K562 (cell line): ENCODE results near the gene CCDC9B. TPM values are rescaled to one million over a fixed set of nuclear protein-coding genes. Genes with fewer than 3 reads are reported as not detected.

Source experiments
- ATF7 ChIP-seq: fragments of 450-650 bp; IDR thresholded peaks from 2 replicates; pipeline ENCODE4 v1.7.1; 2014; ENCODE audit warnings: mild to moderate bottlenecking, moderate library complexity
- BCL6 ChIP-seq: fragments of 250-450 bp; sonication (Bioruptor Pico); IDR thresholded peaks from 2 replicates; pipeline ENCODE4 v1.4.0; 2020
- E2F3 ChIP-seq: fragments of 250-450 bp; sonication (Bioruptor Pico); IDR thresholded peaks from 2 replicates; pipeline ENCODE4 v1.4.0; 2020; ENCODE audit warnings: mild to moderate bottlenecking
- EWSR1 ChIP-seq: fragments of 450-650 bp; IDR thresholded peaks from 2 replicates; pipeline ENCODE4 v1.6.1; 2018; ENCODE audit warnings: borderline replicate concordance, mild to moderate bottlenecking, low read depth, moderate library complexity; ENCODE audit not compliant: partially characterized antibody
- GABPB1 ChIP-seq: sonication (generic); formaldehyde crosslinking; IDR thresholded peaks from 2 replicates; pipeline ENCODE4 v1.8.0; 2022; ENCODE audit warnings: mild to moderate bottlenecking, missing genetic modification reagents
- GTF2A2 ChIP-seq: IDR thresholded peaks from 2 replicates; pipeline ENCODE4 v1.6.1; 2016; ENCODE audit warnings: mild to moderate bottlenecking, missing genetic modification characterization, missing compliant biosample characterization
- GTF2F1 ChIP-seq: IDR thresholded peaks from 2 replicates; pipeline ENCODE4 v1.6.1; 2011; ENCODE audit warnings: low read depth, low read length, improper control_type of control experiment
- IRF2 ChIP-seq: sonication (generic); formaldehyde crosslinking; IDR thresholded peaks from 2 replicates; pipeline ENCODE4 v1.8.1; 2022; ENCODE audit warnings: mild to moderate bottlenecking, missing genetic modification reagents
- MYBL2 ChIP-seq, 2 experiments: fragments of 450-650 bp in 1 of 2; sonication (generic) in 1 of 2; formaldehyde crosslinking in 1 of 2; IDR thresholded peaks; 2 replicates each; pipeline versions ENCODE4 v1.6.1 to v1.8.1; 2017 to 2022; ENCODE audit warnings: borderline replicate concordance in 1 of 2, inconsistent platforms in 1 of 2, low read depth in 1 of 2, mild to moderate bottlenecking in 1 of 2, missing genetic modification reagents in 1 of 2, moderate library complexity in 1 of 2
- POU5F1 ChIP-seq: fragments of 150-350 bp; IDR thresholded peaks from 2 replicates; pipeline ENCODE4 v1.6.1; 2014; ENCODE audit warnings: borderline replicate concordance, low read length, low read depth, mild to moderate bottlenecking; ENCODE audit not compliant: partially characterized antibody
- RBM39 ChIP-seq: fragments of 200-400 bp; formaldehyde crosslinking; optimal IDR thresholded peaks from 2 replicates; pipeline ENCODE3; 2018; ENCODE audit warnings: low read depth, low read length
- STAG1 ChIP-seq: sonication (generic); formaldehyde crosslinking; IDR thresholded peaks from 2 replicates; pipeline ENCODE4 v1.5.0; 2020; ENCODE audit warnings: missing genetic modification reagents, borderline replicate concordance
- TFAM ChIP-seq: fragments of 250-450 bp; sonication (Bioruptor Pico); conservative IDR thresholded peaks from 2 replicates; pipeline ENCODE4 v1.5.0; 2021; ENCODE audit warnings: mild to moderate bottlenecking, moderate library complexity
- ZNF316 ChIP-seq: fragments of 450-650 bp; IDR thresholded peaks from 2 replicates; pipeline ENCODE4 v1.6.1; 2016
- ZNF324 ChIP-seq: fragments of 250-450 bp; sonication (Bioruptor Pico); IDR thresholded peaks from 2 replicates; pipeline ENCODE4 v1.4.0; 2020; ENCODE audit warnings: mild to moderate bottlenecking
- ZNF408 ChIP-seq: fragments of 250-450 bp; sonication (Bioruptor Pico); IDR thresholded peaks from 2 replicates; pipeline ENCODE4 v1.4.0; 2020; ENCODE audit warnings: low read depth, mild to moderate bottlenecking, moderate library complexity
- ZNF444 ChIP-seq: fragments of 250-450 bp; sonication (Bioruptor Pico); IDR thresholded peaks from 2 replicates; pipeline ENCODE4 v1.4.0; 2020; ENCODE audit warnings: mild to moderate bottlenecking, moderate library complexity
- polyA plus RNA-seq, 8 experiments: library from polyadenylated mRNA; depleted of rRNA in 4 of 8; stranded (reverse) in 5 of 8; unstranded in 3 of 8; fragments of >200 nt; fragmentation: Nextera tagmentation in 2 of 8; fragmentation: Illumina TruSeq in 1 of 8; extraction: Ambion mirVana in 2 of 8; extraction: Trizol in 1 of 8; gene quantifications; 2 replicates each; pipeline versions ENCODE4 v1.2.1 to v1.2.3, GENCODE V29; 2011 to 2014; ENCODE audit warnings: inconsistent platforms in 1 of 8, missing spikeins in 1 of 8
- total RNA-seq, 7 experiments: library from RNA; depleted of rRNA in 6 of 7; stranded (reverse); fragments of >200 nt in 6 of 7; fragmentation: Illumina TruSeq in 2 of 7; extraction: Trizol in 2 of 7; gene quantifications; 2 replicates each; pipeline versions ENCODE4 v1.2.1 to v1.2.3, GENCODE V29; 2011 to 2021; ENCODE audit warnings: low replicate concordance in 1 of 7
- TF ChIP-seq, protein P1 (sequence below): fragments of 200-800 bp; sonication (Bioruptor generic); IDR thresholded peaks from 2 replicates; pipeline ENCODE4 v1.6.1; 2017; ENCODE audit warnings: missing genetic modification characterization, missing compliant biosample characterization
- TF ChIP-seq, protein P2 (sequence below): fragments of 450-650 bp; IDR thresholded peaks from one replicate; pipeline ENCODE4 v1.6.1; 2018; ENCODE audit warnings: mild to moderate bottlenecking, moderate library complexity; ENCODE audit not compliant: partially characterized antibody
- TF ChIP-seq, protein P3 (sequence below): sonication (generic); formaldehyde crosslinking; IDR thresholded peaks from 2 replicates; pipeline ENCODE4 v1.8.0; 2022; ENCODE audit warnings: missing genetic modification reagents, mild to moderate bottlenecking, moderate library complexity, borderline replicate concordance
- TF ChIP-seq, protein P4 (sequence below): fragments of 200-800 bp; sonication (Bioruptor generic); IDR thresholded peaks from 2 replicates; pipeline ENCODE4 v1.6.1; 2016; ENCODE audit warnings: missing genetic modification characterization, missing compliant biosample characterization

Gene CCDC9B
- total and polyA plus RNA-seq, 9 of the 15 experiments (the other 6 are each of a cell fraction or from before 2014, with no cell fraction given): 0.01 to 0.47 (median 0.15) TPM; not detected in 1

DNA sequence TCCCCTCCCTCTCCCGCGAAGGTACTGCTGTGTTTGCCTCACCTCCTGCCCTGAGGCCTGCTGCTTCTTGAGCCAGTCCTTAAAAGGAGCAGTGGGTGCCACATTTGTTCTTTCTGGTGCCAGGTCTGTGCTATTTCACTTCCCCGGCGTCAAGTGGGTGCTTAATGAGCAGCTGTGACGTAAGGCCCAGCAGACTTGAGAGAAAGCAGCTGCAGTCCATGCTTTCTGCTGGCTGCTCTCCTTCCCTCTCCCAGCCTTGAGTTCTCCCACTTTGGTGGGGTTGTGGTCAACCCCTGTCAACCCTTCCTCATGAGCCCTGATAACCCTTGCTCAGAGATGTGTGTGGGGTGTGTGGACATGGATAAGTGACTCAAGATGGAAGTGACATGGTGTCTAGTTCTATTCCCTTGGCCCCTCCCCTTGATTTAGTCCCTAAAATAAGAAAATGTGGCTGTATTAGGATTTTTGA lies 10.3 kb downstream of the CCDC9B start (continued):
- TF ChIP-seq ZNF408 (no peak), RBM39 (no peak), MYBL2 (IDR thresholded peaks at IDR 0.05; ENCODE audit: low read depth) (no peak), MYBL2 (CRISPR knock-in tag; IDR thresholded peaks at IDR 0.05; ENCODE audit: borderline replicate concordance) (no peak), E2F3 (no peak), ZNF316 (no peak), POU5F1 (no peak), STAG1 (no peak), GTF2A2 (no peak), GABPB1 (no peak), EWSR1 (no peak), BCL6 (CRISPR knock-in tag) (no peak), IRF2 (CRISPR knock-in tag) (no peak), ZNF444 (no peak), GTF2F1 (no peak), ATF7 (peak; percentile 47; the same call in 1 of the 2 replicates), ZNF324 (CRISPR knock-in tag) (no peak), TFAM (no peak)
- TF ChIP-seq, protein P1, sequence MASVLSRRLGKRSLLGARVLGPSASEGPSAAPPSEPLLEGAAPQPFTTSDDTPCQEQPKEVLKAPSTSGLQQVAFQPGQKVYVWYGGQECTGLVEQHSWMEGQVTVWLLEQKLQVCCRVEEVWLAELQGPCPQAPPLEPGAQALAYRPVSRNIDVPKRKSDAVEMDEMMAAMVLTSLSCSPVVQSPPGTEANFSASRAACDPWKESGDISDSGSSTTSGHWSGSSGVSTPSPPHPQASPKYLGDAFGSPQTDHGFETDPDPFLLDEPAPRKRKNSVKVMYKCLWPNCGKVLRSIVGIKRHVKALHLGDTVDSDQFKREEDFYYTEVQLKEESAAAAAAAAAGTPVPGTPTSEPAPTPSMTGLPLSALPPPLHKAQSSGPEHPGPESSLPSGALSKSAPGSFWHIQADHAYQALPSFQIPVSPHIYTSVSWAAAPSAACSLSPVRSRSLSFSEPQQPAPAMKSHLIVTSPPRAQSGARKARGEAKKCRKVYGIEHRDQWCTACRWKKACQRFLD: peak; percentile 84
- TF ChIP-seq, protein P2, sequence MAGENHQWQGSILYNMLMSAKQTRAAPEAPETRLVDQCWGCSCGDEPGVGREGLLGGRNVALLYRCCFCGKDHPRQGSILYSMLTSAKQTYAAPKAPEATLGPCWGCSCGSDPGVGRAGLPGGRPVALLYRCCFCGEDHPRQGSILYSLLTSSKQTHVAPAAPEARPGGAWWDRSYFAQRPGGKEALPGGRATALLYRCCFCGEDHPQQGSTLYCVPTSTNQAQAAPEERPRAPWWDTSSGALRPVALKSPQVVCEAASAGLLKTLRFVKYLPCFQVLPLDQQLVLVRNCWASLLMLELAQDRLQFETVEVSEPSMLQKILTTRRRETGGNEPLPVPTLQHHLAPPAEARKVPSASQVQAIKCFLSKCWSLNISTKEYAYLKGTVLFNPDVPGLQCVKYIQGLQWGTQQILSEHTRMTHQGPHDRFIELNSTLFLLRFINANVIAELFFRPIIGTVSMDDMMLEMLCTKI: no peak
- TF ChIP-seq, protein P3, sequence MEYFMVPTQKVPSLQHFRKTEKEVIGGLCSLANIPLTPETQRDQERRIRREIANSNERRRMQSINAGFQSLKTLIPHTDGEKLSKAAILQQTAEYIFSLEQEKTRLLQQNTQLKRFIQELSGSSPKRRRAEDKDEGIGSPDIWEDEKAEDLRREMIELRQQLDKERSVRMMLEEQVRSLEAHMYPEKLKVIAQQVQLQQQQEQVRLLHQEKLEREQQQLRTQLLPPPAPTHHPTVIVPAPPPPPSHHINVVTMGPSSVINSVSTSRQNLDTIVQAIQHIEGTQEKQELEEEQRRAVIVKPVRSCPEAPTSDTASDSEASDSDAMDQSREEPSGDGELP (CRISPR knock-in tag): peak; percentile 89
- TF ChIP-seq, protein P4, sequence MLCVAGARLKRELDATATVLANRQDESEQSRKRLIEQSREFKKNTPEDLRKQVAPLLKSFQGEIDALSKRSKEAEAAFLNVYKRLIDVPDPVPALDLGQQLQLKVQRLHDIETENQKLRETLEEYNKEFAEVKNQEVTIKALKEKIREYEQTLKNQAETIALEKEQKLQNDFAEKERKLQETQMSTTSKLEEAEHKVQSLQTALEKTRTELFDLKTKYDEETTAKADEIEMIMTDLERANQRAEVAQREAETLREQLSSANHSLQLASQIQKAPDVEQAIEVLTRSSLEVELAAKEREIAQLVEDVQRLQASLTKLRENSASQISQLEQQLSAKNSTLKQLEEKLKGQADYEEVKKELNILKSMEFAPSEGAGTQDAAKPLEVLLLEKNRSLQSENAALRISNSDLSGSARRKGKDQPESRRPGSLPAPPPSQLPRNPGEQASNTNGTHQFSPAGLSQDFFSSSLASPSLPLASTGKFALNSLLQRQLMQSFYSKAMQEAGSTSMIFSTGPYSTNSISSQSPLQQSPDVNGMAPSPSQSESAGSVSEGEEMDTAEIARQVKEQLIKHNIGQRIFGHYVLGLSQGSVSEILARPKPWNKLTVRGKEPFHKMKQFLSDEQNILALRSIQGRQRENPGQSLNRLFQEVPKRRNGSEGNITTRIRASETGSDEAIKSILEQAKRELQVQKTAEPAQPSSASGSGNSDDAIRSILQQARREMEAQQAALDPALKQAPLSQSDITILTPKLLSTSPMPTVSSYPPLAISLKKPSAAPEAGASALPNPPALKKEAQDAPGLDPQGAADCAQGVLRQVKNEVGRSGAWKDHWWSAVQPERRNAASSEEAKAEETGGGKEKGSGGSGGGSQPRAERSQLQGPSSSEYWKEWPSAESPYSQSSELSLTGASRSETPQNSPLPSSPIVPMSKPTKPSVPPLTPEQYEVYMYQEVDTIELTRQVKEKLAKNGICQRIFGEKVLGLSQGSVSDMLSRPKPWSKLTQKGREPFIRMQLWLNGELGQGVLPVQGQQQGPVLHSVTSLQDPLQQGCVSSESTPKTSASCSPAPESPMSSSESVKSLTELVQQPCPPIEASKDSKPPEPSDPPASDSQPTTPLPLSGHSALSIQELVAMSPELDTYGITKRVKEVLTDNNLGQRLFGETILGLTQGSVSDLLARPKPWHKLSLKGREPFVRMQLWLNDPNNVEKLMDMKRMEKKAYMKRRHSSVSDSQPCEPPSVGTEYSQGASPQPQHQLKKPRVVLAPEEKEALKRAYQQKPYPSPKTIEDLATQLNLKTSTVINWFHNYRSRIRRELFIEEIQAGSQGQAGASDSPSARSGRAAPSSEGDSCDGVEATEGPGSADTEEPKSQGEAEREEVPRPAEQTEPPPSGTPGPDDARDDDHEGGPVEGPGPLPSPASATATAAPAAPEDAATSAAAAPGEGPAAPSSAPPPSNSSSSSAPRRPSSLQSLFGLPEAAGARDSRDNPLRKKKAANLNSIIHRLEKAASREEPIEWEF (CRISPR knock-in tag): no peak
